Stimulated activated CD4-positive, alpha-beta T cell treated with anti-CD3 and anti-CD28 coated beads, Interleukin-15, amount 100 ng/mL, for 24 hours (primary cell): ENCODE measurements around the gene COL4A6.
A peak's percentile ranks its signal among the peaks of the same experiment; 100 is the strongest.

Experiments
- DNase-seq: peaks from one replicate; pipeline ENCODE4 v3.0.0-alpha.2; 2020

COL4A6 gene

GRCh38 chrX:108270739-108271396 is 167.4 kb downstream of the COL4A6 start:
- DNase-seq, result no peak

DNA sequence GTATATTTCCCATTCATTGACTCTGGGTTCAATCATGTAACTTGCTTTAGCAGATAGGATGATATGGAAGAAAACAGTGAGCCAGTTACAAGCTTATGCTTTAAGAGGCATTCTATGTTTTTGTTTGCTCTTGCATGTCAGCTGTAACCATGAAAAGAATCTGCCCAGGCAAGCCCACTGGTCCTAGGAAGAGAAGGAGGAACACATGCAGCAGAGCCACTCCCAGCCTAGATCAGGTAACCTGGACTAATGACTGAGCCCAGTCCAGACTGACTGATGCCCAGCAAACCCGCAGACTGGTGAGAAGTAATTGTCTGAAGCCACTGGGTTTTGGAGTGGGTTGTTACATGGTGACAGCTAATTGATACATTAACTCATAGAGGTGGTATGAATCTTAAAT is 167.9 kb downstream of the COL4A6 start:
- DNase-seq, result no peak

DNA sequence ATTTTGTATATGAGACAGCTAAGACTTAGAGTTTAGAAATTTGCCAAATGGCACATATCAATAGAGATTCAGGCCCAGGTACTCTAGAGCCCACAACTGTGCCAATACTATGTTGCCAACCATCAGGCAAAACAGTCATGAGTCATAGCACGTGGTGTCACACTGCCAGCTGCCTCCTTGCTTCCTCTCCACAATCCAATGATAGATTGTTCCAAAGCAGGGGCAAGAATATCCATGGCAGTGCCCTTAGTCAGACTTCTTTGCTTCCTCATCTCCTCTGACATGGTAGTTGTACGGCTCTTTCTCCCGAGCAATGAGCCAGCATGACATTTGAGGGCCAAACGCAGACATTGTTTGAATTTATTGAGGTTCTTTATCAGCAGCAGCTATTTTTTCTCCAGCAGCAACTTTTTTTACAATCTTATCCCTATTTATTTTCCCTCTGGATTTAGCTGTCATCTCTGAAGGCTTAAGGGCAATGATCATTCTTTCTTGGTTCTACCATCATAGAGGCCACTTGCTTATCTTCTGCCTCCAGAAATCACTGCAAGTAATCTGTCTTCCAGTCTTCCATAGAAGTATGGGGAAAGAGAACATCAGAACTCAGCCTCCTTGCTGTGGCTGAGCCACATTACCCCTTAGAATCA is 169.7 kb downstream of the COL4A6 start:
- no peak for DNase-seq

GRCh38 chrX:108267557-108267956 is 170.7 kb downstream of the COL4A6 start:
- no peak for DNase-seq

- no peak for DNase-seq
Observed at GRCh38 chrX:108264376-108264775, 173.8 kb downstream of the COL4A6 start.

DNA sequence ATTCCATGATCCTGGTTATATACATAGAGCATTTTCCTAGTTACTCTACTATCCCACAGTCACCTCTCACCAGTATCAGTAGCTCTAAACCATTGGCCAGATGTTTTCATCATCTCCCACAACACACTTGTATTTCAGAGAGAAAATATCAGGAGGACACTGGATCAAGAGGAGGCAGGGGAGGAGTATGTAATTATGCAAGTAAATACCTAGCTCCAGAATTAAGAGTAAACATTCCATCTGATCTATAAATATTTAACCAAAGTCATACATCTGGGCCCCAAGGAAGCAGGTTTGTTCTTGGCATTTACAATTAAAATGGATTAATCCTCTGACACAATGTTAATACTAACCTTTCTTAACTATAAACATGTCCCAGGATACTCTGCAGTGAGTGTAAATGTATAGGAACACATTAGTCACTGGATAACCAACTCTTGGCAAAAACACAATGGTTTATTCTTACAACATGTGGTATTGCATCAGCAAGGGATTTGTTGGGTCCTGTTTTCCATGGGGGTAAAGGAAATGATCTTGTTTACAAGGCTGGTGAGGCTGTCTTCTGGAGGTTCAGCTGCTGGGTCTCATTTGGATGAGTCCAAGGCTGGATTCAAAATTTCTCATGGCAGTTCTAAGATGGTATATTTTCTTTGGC is 176.5 kb downstream of the COL4A6 start:
- no peak for DNase-seq

GRCh38 chrX:108257556-108257955 is 180.7 kb downstream of the COL4A6 start:
- DNase-seq, result no peak

DNA sequence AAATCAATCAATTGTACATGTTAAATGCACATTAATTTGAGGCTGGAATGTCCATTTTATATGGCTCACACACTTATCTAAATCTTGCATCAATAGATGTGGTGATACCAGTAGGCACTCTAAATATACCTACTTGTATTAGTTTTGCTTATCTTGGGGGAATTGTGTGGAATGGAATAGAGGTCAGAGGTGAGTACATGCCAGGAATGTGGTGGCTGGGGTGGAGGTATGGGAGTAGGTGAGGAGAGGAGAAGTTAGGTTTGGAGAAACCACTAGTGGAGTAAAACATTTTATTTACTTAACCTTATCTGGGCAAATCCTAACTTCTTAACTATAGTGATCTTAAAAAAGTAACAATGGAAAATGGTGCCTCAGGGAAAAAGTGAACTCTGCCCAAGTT is 183.6 kb downstream of the COL4A6 start:
- DNase-seq, result no peak

GRCh38 chrX:108250654-108251579 is 187.3 kb downstream of the COL4A6 start:
- DNase-seq, result no peak

GRCh38 chrX:108246304-108246954 is 191.8 kb downstream of the COL4A6 start:
- no peak for DNase-seq

DNA sequence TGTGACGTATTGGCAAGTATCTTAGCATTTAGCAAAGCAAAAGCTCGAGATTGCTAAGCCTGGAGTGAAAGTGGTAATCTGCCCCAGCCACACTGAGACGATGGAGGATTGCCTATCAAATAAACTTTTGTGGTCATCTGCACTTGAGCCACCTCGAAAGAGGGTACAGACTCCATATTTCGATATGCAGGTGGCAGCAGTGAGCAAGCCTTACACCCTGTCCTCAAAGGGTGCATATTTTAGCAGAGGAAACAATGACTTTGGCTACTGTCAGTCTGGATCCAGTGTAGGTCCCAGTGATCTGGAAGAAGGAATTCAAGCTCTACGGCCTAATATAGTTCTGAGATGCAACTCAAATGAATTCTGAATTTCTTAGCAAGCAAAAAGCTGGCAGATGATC is 192.8 kb downstream of the COL4A6 start:
- no peak for DNase-seq

- no peak for DNase-seq
Observed at GRCh38 chrX:108235986-108236385, 202.2 kb downstream of the COL4A6 start.

DNA sequence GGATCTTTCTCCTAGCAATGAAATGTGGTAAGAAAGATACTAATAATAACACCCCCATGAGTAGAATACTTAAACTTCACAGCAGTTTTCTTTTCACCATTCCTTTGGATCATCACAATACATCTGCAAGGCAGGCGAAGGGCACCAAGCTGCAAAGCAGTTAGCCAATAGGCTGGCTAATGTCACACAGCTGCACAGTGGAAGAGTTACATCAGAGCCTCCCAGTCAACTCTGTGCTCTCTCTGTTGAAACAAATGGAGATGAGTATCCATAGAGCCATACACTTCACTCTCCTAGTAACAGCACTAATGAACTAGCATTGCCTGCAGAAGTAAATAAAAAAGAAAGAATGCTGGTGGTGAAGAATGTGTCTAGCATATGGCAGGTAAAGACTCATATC is 207.6 kb downstream of the COL4A6 start:
- DNase-seq, result no peak

DNA sequence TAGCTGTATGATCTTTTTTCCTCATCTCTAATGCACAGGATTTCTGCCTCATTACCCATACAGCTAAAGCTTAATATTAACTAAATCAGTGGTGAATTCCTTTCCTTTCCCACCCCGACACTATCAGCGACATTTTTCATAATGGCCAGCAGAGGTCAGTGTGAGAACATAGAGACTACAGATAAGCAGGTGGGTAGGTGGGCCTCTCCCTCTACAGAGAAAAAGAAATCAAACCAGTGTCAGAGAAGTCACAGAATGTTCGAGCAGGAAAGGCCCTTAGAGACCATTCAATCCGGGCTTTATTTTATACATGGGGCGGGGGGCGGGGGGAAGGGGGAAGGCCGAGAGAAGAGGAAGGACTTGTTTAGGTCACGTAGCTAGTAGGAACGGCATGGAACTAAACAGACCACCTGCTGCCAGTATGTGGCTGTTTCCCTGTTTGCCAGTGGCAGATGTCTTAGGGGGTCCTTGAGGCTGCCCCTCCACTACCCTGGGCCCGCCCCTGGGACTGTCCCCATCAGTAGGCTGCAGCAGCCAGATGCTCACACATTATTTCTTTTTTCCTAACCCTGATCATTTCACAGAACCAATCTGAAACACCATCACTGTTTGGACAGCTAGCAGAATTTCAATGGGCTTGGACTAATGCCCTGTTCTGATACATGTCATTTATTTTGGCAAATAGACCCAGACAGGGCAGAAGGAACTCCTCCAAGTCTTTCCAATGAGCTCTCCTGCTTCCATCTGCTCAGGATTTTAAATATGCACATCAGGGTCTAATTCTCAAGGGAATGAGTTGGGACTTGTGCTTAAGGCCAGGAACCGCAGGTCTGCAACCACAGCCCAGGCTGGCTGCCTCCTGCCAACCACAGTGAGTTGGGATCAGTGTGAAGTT is 213.2 kb downstream of the COL4A6 start:
- DNase-seq, result peak; percentile 1

- DNase-seq, result no peak
Observed at GRCh38 chrX:108224218-108224617, 214.0 kb downstream of the COL4A6 start.

DNA sequence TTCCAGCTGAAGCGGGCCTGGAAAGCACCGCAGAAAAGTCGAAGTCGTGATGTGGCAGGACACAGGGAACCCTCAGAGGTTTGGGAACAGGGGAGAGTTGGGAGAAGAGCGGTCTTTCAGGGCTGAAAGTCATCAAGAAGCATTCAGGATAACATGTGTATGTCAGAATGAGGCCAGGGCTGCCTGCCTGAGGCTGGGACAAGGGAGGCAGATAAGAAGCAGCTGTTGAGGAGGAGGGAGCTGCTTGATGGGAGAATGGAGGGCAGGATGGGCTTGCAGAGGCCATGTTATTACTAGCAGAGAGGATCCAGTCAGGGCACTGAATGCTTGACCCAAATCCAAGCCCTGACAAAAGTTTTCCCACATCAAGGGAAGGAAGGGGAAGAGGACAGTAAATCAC is 214.6 kb downstream of the COL4A6 start:
- no peak for DNase-seq

DNA sequence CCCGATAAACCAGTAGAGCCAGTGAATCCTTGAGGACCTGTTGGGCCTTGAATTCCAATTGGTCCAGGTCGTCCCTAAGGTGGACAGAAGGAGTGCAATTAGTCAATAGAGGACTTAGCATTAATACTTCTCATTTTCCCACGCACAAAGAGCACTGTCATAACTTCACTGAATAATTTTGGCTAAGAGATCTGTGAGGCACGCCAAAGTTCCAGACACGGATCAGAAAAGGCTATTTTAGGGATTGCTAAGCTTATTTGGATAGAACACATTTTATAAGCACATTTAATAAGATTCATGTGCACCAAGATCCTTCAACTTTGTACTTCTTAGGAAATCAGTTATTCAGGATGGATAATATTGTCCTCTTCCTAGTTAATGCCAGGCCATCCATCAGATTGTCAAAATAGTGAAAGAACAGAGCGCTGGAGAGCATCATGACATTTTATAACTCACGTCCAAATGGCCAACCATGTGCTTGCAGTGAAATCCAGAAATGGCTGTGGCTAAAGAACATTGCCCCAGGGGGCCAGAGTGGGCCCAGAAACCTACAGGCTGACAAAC is 216.8 kb downstream of the COL4A6 start:
- no peak for DNase-seq

- DNase-seq, result no peak
Observed at GRCh38 chrX:108219949-108220601, 218.1 kb downstream of the COL4A6 start.

DNA sequence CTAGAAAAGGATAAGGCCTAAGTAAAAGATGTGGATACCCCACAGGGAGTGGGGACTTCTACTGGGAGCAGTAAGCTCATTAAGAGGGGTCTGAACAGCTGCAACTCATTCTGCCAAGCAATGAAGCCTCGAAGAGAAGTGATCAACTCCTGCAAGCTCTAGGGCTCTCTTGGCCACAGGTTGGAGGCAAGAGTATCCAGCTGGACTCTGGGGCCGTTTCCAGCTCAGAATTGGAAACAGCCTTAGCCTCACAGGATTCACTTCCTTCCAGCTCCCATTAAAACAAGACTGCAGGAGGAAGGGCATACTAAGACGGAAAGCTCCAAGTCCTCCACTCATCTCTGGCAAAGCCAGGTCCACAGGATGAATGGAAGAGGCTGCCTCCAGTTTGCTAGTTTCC is 220.3 kb downstream of the COL4A6 start:
- DNase-seq, result no peak

- DNase-seq, result no peak
Observed at GRCh38 chrX:108216919-108217571, 221.2 kb downstream of the COL4A6 start.
